ENCODE results near the gene PANK3.
"Not testable (repeated sequence)": the region's sequence is repeated elsewhere in the genome, so short reads cannot be mapped to it uniquely, and the experiment has no call there.

PANK3 gene

GRCh38 chr5:168557389-168557788 lies 21.8 kb downstream of the PANK3 start:
- no peak for DNase-seq (ENCODE audit: insufficient read length, low spot score)
- no peak for FAIRE-seq

- DNase-seq (ENCODE audit: insufficient read length, low spot score), result no peak
- no peak for FAIRE-seq
Measured at GRCh38 chr5:168553377-168554130, 25.6 kb downstream of the PANK3 start.

GRCh38 chr5:168552146-168552545 lies 27.0 kb downstream of the PANK3 start:
- FAIRE-seq, result no peak
- DNase-seq (ENCODE audit: insufficient read length, low spot score), result no peak

GRCh38 chr5:168550656-168551055 lies 28.5 kb downstream of the PANK3 start:
- no peak for DNase-seq (ENCODE audit: insufficient read length, low spot score)
- FAIRE-seq, result no peak

GRCh38 chr5:168549554-168549953 lies 29.6 kb downstream of the PANK3 start:
- DNase-seq (ENCODE audit: insufficient read length, low spot score), result no peak
- FAIRE-seq, result no peak

GRCh38 chr5:168537176-168537575 lies 42.0 kb downstream of the PANK3 start:
- FAIRE-seq, result no peak
- no peak for DNase-seq (ENCODE audit: insufficient read length, low spot score)

GRCh38 chr5:168534351-168534750 lies 44.8 kb downstream of the PANK3 start:
- not testable (repeated sequence) for FAIRE-seq; DNase-seq (ENCODE audit: insufficient read length, low spot score)

- FAIRE-seq (no peak), DNase-seq (ENCODE audit: insufficient read length, low spot score) (no peak)
Measured at GRCh38 chr5:168531987-168532864, 46.9 kb downstream of the PANK3 start.

- no peak for FAIRE-seq
Measured at GRCh38 chr5:168531191-168531590, 48.0 kb downstream of the PANK3 start.

GRCh38 chr5:168530621-168531150 lies 48.5 kb downstream of the PANK3 start:
- FAIRE-seq, result no peak
- DNase-seq (ENCODE audit: insufficient read length, low spot score), result no peak

More at GRCh38 chr5:168531191-168531590, 48.0 kb downstream of the PANK3 start:
- no peak for DNase-seq (ENCODE audit: insufficient read length, low spot score)

- no peak for FAIRE-seq
- no peak for DNase-seq (ENCODE audit: insufficient read length, low spot score)
Measured at GRCh38 chr5:168529374-168530234, 49.6 kb downstream of the PANK3 start.

GRCh38 chr5:168528521-168529373 lies 50.4 kb downstream of the PANK3 start, which contains the start of gene FBLL1:
Gene FBLL1, plus strand, starts transcription at chr5:168529305. Its CDS starts 200 bp downstream, at chr5:168529505.
- FAIRE-seq (no peak), DNase-seq (ENCODE audit: insufficient read length, low spot score) (no peak)

- FAIRE-seq, result no peak
Measured at GRCh38 chr5:168527756-168528295, 51.3 kb downstream of the PANK3 start.

GRCh38 chr5:168525856-168526255 lies 53.3 kb downstream of the PANK3 start:
- no peak for FAIRE-seq

More at GRCh38 chr5:168527756-168528295, 51.3 kb downstream of the PANK3 start:
- no peak for DNase-seq (ENCODE audit: insufficient read length, low spot score)

GRCh38 chr5:168513861-168514428 lies 65.2 kb downstream of the PANK3 start:
- FAIRE-seq, result no peak

More at GRCh38 chr5:168525856-168526255, 53.3 kb downstream of the PANK3 start:
- DNase-seq (ENCODE audit: insufficient read length, low spot score), result no peak

GRCh38 chr5:168502563-168503237 lies 76.5 kb downstream of the PANK3 start:
- FAIRE-seq (no peak), DNase-seq (ENCODE audit: insufficient read length, low spot score) (no peak)

More at GRCh38 chr5:168513861-168514428, 65.2 kb downstream of the PANK3 start:
- DNase-seq (ENCODE audit: insufficient read length, low spot score), result no peak

All from GM19239 (cell line).